Measurements from ENCODE around the gene AIG1. TPM values are rescaled to one million over a fixed set of nuclear protein-coding genes. Genes with fewer than 3 reads are reported as not detected.

Gene AIG1
- polyA plus RNA-seq, 1 experiment: 43.2 TPM

- POLR2A ChIA-PET: no interaction called here
- CTCF ChIA-PET: interaction anchor here (1.3 kb wide), 1 partner anchor 32 kb away, joined by 3 read pairs; no protein-coding TSS in a partner anchor
- Histone ChIP-seq H3K36me3 (ENCODE audit: control insufficient read depth, insufficient read depth, low read length) (no peaks in the 10 kb centered on the region), H3K4me3 (ENCODE audit: low read depth, low read length) (no peak overlapping the region), H3K27me3 (ENCODE audit: control insufficient read depth, insufficient read depth, low read length) (no peaks in the 10 kb centered on the region)
- DNase-seq (ENCODE audit: low read depth): no peak
- TF ChIP-seq CTCF (IDR thresholded peaks at IDR 0.05; ENCODE audit: insufficient read depth, low read depth, low read length): no peak
Measured at GRCh38 chr6:143313163-143313562, 252.5 kb downstream of the AIG1 start.

- no peaks in the 10 kb centered on the region for H3K27me3 ChIP-seq (ENCODE audit: control insufficient read depth, insufficient read depth, low read length)
- H3K4me3 ChIP-seq (ENCODE audit: low read depth, low read length): no peak overlapping the region
- CTCF ChIA-PET: no interaction called here
- no peak for TF ChIP-seq CTCF (IDR thresholded peaks at IDR 0.05; ENCODE audit: insufficient read depth, low read depth, low read length)
- no peak for DNase-seq (ENCODE audit: low read depth)
- POLR2A ChIA-PET: no interaction called here
- no peaks in the 10 kb centered on the region for H3K36me3 ChIP-seq (ENCODE audit: control insufficient read depth, insufficient read depth, low read length)
Measured at GRCh38 chr6:143321491-143322086, 260.9 kb downstream of the AIG1 start.

- CTCF ChIA-PET: no interaction called here
- no peak for DNase-seq (ENCODE audit: low read depth)
- Histone ChIP-seq H3K36me3 (ENCODE audit: control insufficient read depth, insufficient read depth, low read length) (no peaks in the 10 kb centered on the region), H3K27me3 (ENCODE audit: control insufficient read depth, insufficient read depth, low read length) (no peaks in the 10 kb centered on the region), H3K4me3 (ENCODE audit: low read depth, low read length) (no peak overlapping the region)
- POLR2A ChIA-PET: no interaction called here
- no peak for TF ChIP-seq CTCF (IDR thresholded peaks at IDR 0.05; ENCODE audit: insufficient read depth, low read depth, low read length)
Measured at GRCh38 chr6:143322386-143322785, 261.7 kb downstream of the AIG1 start.

GRCh38 chr6:143323729-143324470 lies 263.2 kb downstream of the AIG1 start:
- CTCF ChIA-PET: interaction anchor here (0.6 kb wide), 1 partner anchor 1799 kb away, joined by 3 read pairs; no protein-coding TSS in a partner anchor

More at GRCh38 chr6:143323729-143324470, 263.2 kb downstream of the AIG1 start:
- POLR2A ChIA-PET: no interaction called here
- H3K36me3 ChIP-seq (ENCODE audit: control insufficient read depth, insufficient read depth, low read length): no peaks in the 10 kb centered on the region
- no peak for TF ChIP-seq CTCF (IDR thresholded peaks at IDR 0.05; ENCODE audit: insufficient read depth, low read depth, low read length)
- DNase-seq (ENCODE audit: low read depth): no peak
- no peaks in the 10 kb centered on the region for H3K27me3 ChIP-seq (ENCODE audit: control insufficient read depth, insufficient read depth, low read length)
- no peak overlapping the region for H3K4me3 ChIP-seq (ENCODE audit: low read depth, low read length)
